HG03520 (cell line): ENCODE measurements around the gene GFER.
A peak's percentile ranks its signal among the peaks of the same experiment; 100 is the strongest.

Source experiments
- ATAC-seq: cut with Tn5 transposase; IDR thresholded peaks from one replicate; pipeline ENCODE4 v1.9.1; 2021; ENCODE audit warnings: mild to moderate bottlenecking, moderate library complexity; ENCODE audit not compliant: unreplicated experiment

Gene GFER

DNA sequence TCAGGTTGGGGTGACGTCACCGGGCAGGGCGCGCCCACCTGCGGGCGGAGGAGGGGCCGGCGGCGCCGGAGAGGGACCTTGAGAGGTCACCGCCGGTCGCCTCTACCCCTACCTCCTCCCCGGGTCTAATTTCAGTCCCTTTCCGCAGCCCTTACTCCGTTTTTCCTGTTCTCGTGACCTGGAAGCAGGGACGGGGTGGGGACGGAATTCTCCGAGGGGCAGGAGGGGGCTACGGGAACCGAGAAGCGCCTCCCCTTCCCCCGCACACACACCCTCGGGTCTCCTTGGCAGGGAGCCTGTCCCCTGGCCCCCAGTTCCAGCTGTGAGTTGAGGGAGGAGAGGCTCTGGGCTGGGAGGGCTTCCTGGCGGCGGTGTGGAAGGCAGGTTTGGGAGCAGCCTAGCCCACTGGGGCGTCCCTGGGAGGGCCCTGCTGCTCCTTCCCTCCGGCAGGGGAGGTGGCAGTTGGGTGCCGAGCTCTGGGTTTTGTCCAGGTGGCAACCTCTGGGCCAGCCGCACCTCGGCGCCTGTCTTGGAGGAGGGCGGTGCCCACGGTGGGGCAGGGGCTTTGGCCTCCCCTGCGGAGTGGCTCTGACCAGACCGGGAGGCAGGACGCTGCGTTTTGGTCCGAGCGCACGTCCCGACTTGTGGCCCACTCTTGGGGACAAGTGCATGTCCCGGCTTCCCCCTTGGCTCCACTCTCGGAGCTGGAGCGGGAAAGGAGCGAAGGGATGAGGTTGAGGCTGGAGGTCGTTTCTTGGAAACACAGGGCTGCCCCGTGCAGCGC is 6.5 kb downstream of the GFER start:
- no peak for ATAC-seq

DNA sequence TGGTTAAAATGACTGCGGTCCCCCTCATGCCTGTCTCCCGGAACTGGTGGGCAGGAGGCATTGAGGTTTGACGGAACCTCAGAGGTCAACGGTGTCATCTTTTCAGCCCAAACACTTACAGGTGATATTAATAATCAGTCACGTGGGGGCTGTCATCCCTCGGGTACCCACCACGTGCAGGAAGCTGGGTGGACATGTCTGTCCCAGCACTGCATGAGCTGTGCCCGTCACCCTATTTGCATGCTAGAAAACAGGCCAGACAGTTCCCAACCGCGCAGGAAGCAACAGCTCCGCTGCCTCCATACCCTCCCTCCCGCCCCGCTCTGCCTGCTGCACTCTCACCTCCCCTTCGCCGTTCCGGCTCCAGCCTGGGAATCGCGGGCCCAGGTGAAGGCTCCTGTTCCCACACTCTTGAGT is 7.2 kb downstream of the GFER start:
- peak; percentile 36 for ATAC-seq

DNA sequence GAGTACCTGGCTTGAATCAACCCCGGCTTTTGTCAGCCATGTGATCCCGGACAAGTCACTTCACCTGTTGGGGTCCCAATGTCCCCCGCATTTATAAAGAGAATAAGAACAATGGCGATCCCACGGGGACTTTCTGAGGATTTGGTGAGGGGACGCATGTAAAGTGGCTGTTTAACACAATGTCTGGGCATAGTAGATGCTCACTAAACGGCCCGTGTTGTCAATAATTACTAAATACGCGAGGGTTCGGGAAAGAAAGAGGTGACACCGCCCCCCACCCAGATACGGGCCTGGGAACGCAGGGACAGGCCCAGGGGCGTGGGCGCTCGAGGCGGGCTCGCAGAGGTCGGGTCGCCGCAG is 7.6 kb downstream of the GFER start:
- ATAC-seq, result no peak

- ATAC-seq, result peak; percentile 52
Observed at GRCh38 chr16:1991948-1992703, 8.1 kb downstream of the GFER start.

- ATAC-seq, result no peak
Observed at GRCh38 chr16:1992704-1993317, 8.8 kb downstream of the GFER start.

DNA sequence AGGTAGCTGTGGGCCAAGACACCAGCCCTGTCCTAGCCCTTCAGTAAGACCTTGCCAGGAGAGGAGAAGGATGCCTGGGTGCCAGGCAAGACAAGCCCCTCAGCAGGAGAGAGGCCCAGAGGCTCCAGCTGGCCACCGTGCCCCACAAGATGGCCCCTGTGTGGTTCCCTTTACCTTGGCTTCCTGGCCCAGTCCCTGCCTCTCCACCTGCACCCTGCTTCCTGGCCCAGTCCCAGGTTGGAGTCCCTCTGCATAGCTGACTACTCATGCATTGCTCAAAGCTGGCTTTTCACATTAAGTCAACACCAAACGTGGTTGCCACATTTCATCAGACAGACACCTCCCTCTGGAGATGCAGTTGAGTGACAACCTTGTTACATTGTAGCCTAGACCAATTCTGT is 9.7 kb downstream of the GFER start:
- ATAC-seq, result no peak

- ATAC-seq, result no peak
Observed at GRCh38 chr16:1997494-1998359, 13.7 kb downstream of the GFER start.

GRCh38 chr16:1998360-1998835 is 14.4 kb downstream of the GFER start:
- no peak for ATAC-seq

DNA sequence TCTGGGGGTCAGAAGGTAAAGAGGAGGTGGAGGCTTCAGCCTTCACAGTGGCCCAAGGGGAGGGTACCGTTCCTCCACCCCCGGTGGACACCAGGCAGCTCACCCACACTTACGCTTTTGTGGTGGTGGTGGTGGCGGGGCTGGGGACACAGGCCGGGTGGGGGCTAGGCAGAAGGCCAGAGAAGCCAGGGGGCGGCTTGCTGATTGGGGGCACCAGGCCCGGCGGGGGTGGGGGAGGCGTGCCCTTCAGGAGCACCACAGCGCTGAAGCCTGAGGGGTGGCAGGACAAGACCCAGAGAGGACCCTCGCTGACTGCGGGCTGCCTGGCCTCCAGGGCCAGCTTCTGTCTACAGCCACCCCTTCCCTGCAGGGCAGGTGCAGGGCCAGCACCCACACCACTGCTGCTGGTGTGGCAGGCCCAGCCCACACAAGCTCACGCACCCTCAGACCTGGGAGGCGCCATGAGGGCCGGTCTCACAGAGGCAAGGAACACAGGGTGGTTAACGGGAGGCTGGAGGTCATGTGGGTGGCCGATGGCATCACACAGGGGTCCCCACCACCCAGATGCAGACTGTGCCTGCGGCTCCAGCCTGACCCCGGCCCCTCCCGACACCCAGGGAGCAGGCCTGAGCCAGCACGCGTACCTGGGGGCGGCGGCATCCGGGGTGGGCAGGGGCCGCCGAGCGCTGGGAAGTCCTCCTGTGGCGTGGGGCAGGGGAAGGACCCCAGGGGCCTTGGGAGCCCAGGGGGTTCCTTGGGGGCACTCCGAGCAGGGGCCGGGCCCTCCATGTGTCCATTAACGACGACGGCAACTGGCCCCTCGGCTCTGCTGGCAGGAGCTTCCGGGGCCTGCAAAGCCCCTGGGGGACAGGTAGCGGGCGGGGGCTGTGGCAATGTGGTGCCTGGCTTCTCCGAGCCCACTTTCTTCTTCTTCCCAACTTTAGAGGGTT is 15.1 kb downstream of the GFER start:
- no peak for ATAC-seq

- ATAC-seq, result no peak
Observed at GRCh38 chr16:1999866-2000514, 16.0 kb downstream of the GFER start.

GRCh38 chr16:2001035-2001434 is 17.0 kb downstream of the GFER start:
- ATAC-seq, result no peak

- no peak for ATAC-seq
Observed at GRCh38 chr16:2001456-2002355, 17.7 kb downstream of the GFER start.

DNA sequence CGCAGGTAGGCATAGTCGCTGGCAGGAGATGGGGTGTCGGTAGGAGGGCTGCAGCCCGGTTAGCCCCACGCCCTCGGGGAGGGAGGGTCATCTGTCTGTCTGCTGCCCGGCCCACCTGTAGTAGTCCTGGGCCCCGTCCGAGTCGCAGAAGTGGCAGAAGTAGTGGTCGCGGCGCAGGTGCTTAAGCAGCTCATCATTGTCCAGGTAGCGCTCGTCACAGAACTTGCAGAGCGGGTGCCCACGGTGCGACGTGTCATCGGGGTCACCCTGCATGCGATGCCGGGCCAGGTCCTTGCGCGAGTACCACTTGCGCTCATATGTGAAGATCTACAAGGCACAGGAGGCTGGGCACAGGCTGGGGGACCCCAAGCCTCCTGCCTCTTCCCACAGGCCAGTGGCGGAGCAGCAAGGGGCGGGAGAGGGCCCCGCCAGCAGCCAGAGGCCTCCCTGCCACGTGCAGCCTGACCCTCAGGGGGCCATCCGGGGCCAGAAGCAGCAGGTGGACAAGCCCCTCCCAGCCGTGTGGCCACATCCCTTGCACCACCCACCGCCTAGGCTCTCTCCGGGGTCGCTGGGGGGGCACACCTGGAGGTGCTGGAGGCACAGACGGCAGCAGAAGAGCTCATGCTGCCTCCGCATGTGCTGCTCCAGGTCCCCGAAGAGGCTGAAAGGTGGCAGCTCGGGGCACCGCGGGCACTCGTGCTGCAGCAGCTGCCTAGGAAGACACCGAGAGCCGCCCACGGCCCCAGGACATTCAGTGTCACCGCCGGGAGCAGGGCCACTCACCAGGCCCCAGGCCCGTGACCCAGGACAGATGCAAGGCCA is 18.6 kb downstream of the GFER start:
- no peak for ATAC-seq

DNA sequence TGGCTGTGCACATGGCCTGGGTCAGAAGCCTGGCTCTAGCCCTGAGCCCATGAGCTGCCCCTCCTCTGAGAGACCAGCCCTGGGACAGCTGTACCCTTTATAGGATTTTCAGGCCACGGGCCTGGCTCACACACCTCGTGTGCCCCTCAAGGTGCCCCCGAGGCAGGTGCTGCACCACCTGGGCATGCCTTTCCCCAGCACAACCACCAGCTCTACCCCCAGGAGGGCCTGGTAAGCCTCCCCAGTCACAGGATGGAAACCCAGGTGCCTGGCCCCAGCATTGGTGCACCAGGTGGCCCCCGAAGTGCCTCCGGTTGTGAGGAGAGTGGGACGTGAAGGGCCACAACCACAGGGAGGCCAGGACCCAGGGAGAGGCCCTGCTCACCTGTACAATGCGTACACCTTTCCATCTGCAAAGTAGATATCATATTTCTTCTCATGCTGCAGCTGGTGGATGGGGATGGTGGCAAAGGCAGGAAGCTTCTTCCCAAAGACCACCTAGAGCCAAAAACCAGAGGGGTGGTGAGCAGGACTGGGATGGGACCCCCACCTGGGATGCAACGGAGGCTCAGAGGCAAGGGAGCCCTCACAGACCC is 19.3 kb downstream of the GFER start:
- no peak for ATAC-seq

DNA sequence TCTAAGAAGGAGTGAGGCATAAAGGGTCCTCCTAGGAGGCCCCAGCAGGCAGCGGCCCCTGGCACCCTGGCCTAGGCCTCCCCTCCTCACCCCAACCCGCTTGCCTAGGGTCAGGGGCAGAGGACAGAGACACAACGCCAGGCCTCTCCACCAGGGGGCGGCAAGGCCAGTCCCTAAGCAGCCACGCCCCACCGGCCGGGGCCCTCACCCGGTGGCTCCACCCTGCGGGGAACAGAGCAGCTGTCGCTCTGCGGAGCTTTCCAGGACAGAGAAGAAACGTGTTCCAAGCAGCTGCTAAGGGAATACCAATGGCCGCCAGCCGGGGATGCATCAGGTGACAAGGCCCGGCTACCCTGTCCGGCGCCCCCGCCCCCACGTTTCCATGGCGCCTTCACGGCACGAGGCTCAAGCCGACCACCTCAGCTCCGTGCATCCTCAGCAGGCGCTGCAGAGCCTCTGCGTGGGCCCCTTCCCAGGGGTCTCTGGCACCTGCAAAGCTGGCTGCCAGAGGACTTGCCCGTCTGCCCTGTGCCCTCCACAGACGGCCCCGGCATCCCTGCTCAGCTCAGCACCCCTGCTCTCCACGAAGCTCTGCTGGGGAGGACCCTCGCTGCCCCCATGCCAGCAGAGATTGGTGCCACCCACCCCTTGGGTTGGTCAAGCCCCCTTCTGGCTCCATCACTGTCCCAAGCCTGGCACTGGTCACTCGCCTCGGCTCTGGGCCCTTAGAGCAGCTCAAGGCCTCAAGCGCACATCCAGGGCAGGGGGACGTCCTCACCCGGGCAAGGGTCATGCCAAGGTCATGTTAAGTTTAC is 20.0 kb downstream of the GFER start:
- no peak for ATAC-seq
